ENCODE measurements around the gene VAMP5.

Gene VAMP5

GRCh38 chr2:85553184-85553583, 31.0 kb upstream of the VAMP5 start:
- Histone ChIP-seq H3K27me3 (ENCODE audit: control insufficient read depth, low read length) (no peaks in the 10 kb centered on the region), H3K4me3 (ENCODE audit: low read length) (no peak overlapping the region), H3K4me1 (ENCODE audit: control insufficient read depth, low read length) (no peaks in the 10 kb centered on the region), H3K27ac (ENCODE audit: low read depth, low read length) (no peak overlapping the region), H3K9me3 (ENCODE audit: control insufficient read depth, insufficient read depth, low read length) (no peaks in the 10 kb centered on the region), H3K79me2 (ENCODE audit: control insufficient read depth, low read length) (0 out of 2 replicates have a peak, but pooled peaks cover 4% of the 10 kb centered on the region), H3K36me3 (ENCODE audit: control insufficient read depth, low read length) (peaks cover 68% of the 10 kb centered on the region), H4K20me1 (ENCODE audit: control insufficient read depth, insufficient read depth, low read depth, low read length) (no peaks in the 10 kb centered on the region), H3K9me2 (replicated peaks; ENCODE audit: control insufficient read depth, low read length) (no peaks in the 10 kb centered on the region), H3F3A (ENCODE audit: control insufficient read depth, insufficient read depth) (peaks cover 10% of the 10 kb centered on the region), H3K4me2 (ENCODE audit: low read length) (no peak overlapping the region)
- TF ChIP-seq CTCF (IDR thresholded peaks at IDR 0.05; ENCODE audit: low read depth, low read length, poor library complexity, severe bottlenecking) (no peak), EZH2phosphoT487 (IDR thresholded peaks at IDR 0.05; ENCODE audit: borderline replicate concordance, low read length) (no peak)

- Histone ChIP-seq H3K79me2 (ENCODE audit: control insufficient read depth, low read length) (peaks cover 20% of the 10 kb centered on the region), H3F3A (ENCODE audit: control insufficient read depth, insufficient read depth) (0 out of 2 replicates have a peak, but pooled peaks cover 2% of the 10 kb centered on the region), H3K4me2 (ENCODE audit: low read length) (no peak overlapping the region), H3K36me3 (ENCODE audit: control insufficient read depth, low read length) (peaks cover 67% of the 10 kb centered on the region), H4K20me1 (ENCODE audit: control insufficient read depth, insufficient read depth, low read depth, low read length) (no peaks in the 10 kb centered on the region), H3K4me1 (ENCODE audit: control insufficient read depth, low read length) (peaks cover 4% of the 10 kb centered on the region; the same call in 1 of the 2 replicates), H3K27me3 (ENCODE audit: control insufficient read depth, low read length) (no peaks in the 10 kb centered on the region), H3K9me2 (replicated peaks; ENCODE audit: control insufficient read depth, low read length) (no peaks in the 10 kb centered on the region), H3K27ac (ENCODE audit: low read depth, low read length) (no peak overlapping the region), H3K9me3 (ENCODE audit: control insufficient read depth, insufficient read depth, low read length) (no peaks in the 10 kb centered on the region), H3K4me3 (ENCODE audit: low read length) (no peak overlapping the region)
- TF ChIP-seq CTCF (IDR thresholded peaks at IDR 0.05; ENCODE audit: low read depth, low read length, poor library complexity, severe bottlenecking) (no peak), EZH2phosphoT487 (IDR thresholded peaks at IDR 0.05; ENCODE audit: borderline replicate concordance, low read length) (no peak)
These were observed 29.1 kb upstream of the VAMP5 start for GRCh38 chr2:85554980-85555612.

GRCh38 chr2:85557130-85557529, 27.1 kb upstream of the VAMP5 start:
- Histone ChIP-seq H3K4me3 (ENCODE audit: low read length) (no peak overlapping the region), H4K20me1 (ENCODE audit: control insufficient read depth, insufficient read depth, low read depth, low read length) (no peaks in the 10 kb centered on the region), H3K79me2 (ENCODE audit: control insufficient read depth, low read length) (peaks cover 31% of the 10 kb centered on the region), H3K4me2 (ENCODE audit: low read length) (no peak overlapping the region), H3K9me3 (ENCODE audit: control insufficient read depth, insufficient read depth, low read length) (no peaks in the 10 kb centered on the region), H3K4me1 (ENCODE audit: control insufficient read depth, low read length) (peaks cover 11% of the 10 kb centered on the region), H3K36me3 (ENCODE audit: control insufficient read depth, low read length) (peaks cover 48% of the 10 kb centered on the region), H3K27ac (ENCODE audit: low read depth, low read length) (no peak overlapping the region), H3K27me3 (ENCODE audit: control insufficient read depth, low read length) (no peaks in the 10 kb centered on the region), H3K9me2 (replicated peaks; ENCODE audit: control insufficient read depth, low read length) (no peaks in the 10 kb centered on the region), H3F3A (ENCODE audit: control insufficient read depth, insufficient read depth) (no peaks in the 10 kb centered on the region)
- TF ChIP-seq CTCF (IDR thresholded peaks at IDR 0.05; ENCODE audit: low read depth, low read length, poor library complexity, severe bottlenecking) (no peak), EZH2phosphoT487 (IDR thresholded peaks at IDR 0.05; ENCODE audit: borderline replicate concordance, low read length) (no peak)

Measured in DOHH2 (cell line).